ENCODE results near the gene TPRG1L.

The TPRG1L gene

GRCh38 chr1:3669971-3670431, 45.2 kb downstream of the TPRG1L start:
- no peak overlapping the region for H4K8ac ChIP-seq (ENCODE audit: low read length)
- H2BK15ac ChIP-seq (ENCODE audit: low read depth, poor library complexity, severe bottlenecking): no peak overlapping the region
- no peak overlapping the region for H3K4ac ChIP-seq (ENCODE audit: low read depth in 1 of 2, low read length in 2 of 2)
- no peak overlapping the region for H3K9ac ChIP-seq (ENCODE audit: low read length)
- no peaks in the 10 kb centered on the region for H3K79me1 ChIP-seq (replicated peaks; ENCODE audit: low read length, poor library complexity, severe bottlenecking)
- H3K14ac ChIP-seq (ENCODE audit: low read length in 2 of 2): no peak overlapping the region
- no peak overlapping the region for H3K18ac ChIP-seq (ENCODE audit: low read depth in 1 of 2, low read length in 2 of 2)
- no peak overlapping the region for H3K23ac ChIP-seq (ENCODE audit: low read length in 2 of 2)
- H3K36me3 ChIP-seq (ENCODE audit: control insufficient read depth in 1 of 2, insufficient read depth in 2 of 2, low read depth in 1 of 2, low read length in 2 of 2): no peaks in the 10 kb centered on the region
- no peak overlapping the region for H2BK12ac ChIP-seq (ENCODE audit: low read length in 2 of 2)
- no peak overlapping the region for H3K27ac ChIP-seq (ENCODE audit: low read length, poor library complexity, severe bottlenecking)
- H2AK5ac ChIP-seq (ENCODE audit: low read length, severe bottlenecking): no peak overlapping the region
- no peak overlapping the region for H3K4me3 ChIP-seq (ENCODE audit: insufficient read depth in 1 of 2, low read depth in 1 of 2, low read length in 2 of 2)
- no peak overlapping the region for H2AFZ ChIP-seq (ENCODE audit: low read depth, low read length)
- H4K91ac ChIP-seq (ENCODE audit: low read length): no peak overlapping the region
- no peak overlapping the region for H3K4me2 ChIP-seq (ENCODE audit: low read length, poor library complexity, severe bottlenecking)
- WGBS: 77% methylated on average over 9 of the region's 9 CpGs
- DNase-seq: no peak
- no peaks in the 10 kb centered on the region for H3K9me3 ChIP-seq (ENCODE audit: control insufficient read depth, low read length)
- peaks cover 39% of the 10 kb centered on the region for H3K4me1 ChIP-seq (ENCODE audit: control insufficient read depth, insufficient read depth, low read depth, low read length)
- no peak overlapping the region for H2BK120ac ChIP-seq (ENCODE audit: low read depth, low read length)
- no peak overlapping the region for H2BK5ac ChIP-seq (ENCODE audit: low read depth, low read length, poor library complexity, severe bottlenecking)
- peaks cover 32 to 66% of the 10 kb centered on the region in 2 experiments for H3K27me3 ChIP-seq (ENCODE audit: control insufficient read depth in 1 of 2, insufficient read depth in 1 of 2, low read length in 2 of 2)

GRCh38 chr1:3670823-3671265, 46.0 kb downstream of the TPRG1L start:
- Histone ChIP-seq H3K36me3 (ENCODE audit: control insufficient read depth in 1 of 2, insufficient read depth in 2 of 2, low read depth in 1 of 2, low read length in 2 of 2) (no peaks in the 10 kb centered on the region), H2BK120ac (ENCODE audit: low read depth, low read length) (no peak overlapping the region), H4K8ac (ENCODE audit: low read length) (no peak overlapping the region), H3K9me3 (ENCODE audit: control insufficient read depth, low read length) (no peaks in the 10 kb centered on the region), H3K79me1 (replicated peaks; ENCODE audit: low read length, poor library complexity, severe bottlenecking) (no peaks in the 10 kb centered on the region), H3K14ac (ENCODE audit: low read length in 2 of 2) (no peak overlapping the region), H2BK15ac (ENCODE audit: low read depth, poor library complexity, severe bottlenecking) (no peak overlapping the region), H2AK5ac (ENCODE audit: low read length, severe bottlenecking) (no peak overlapping the region), H3K27me3 (ENCODE audit: control insufficient read depth in 1 of 2, insufficient read depth in 1 of 2, low read length in 2 of 2) (peaks cover 37 to 70% of the 10 kb centered on the region in 2 experiments), H3K4ac (ENCODE audit: low read depth in 1 of 2, low read length in 2 of 2) (no peak overlapping the region), H3K23ac (ENCODE audit: low read length in 2 of 2) (no peak overlapping the region), H2BK12ac (ENCODE audit: low read length in 2 of 2) (no peak overlapping the region), H2BK5ac (ENCODE audit: low read depth, low read length, poor library complexity, severe bottlenecking) (no peak overlapping the region), H3K27ac (ENCODE audit: low read length, poor library complexity, severe bottlenecking) (no peak overlapping the region), H2AFZ (ENCODE audit: low read depth, low read length) (no peak overlapping the region), H3K4me1 (ENCODE audit: control insufficient read depth, insufficient read depth, low read depth, low read length) (peaks cover 39% of the 10 kb centered on the region), H4K91ac (ENCODE audit: low read length) (no peak overlapping the region), H3K18ac (ENCODE audit: low read depth in 1 of 2, low read length in 2 of 2) (no peak overlapping the region), H3K4me3 (ENCODE audit: insufficient read depth in 1 of 2, low read depth in 1 of 2, low read length in 2 of 2) (no peak overlapping the region), H3K9ac (ENCODE audit: low read length) (no peak overlapping the region), H3K4me2 (ENCODE audit: low read length, poor library complexity, severe bottlenecking) (no peak overlapping the region)
- DNase-seq: no peak
- 88% methylated on average over 15 of the region's 15 CpGs for WGBS

- H3K9ac ChIP-seq (ENCODE audit: low read length): no peak overlapping the region
- H2AK5ac ChIP-seq (ENCODE audit: low read length, severe bottlenecking): no peak overlapping the region
- H3K4me3 ChIP-seq (ENCODE audit: insufficient read depth in 1 of 2, low read depth in 1 of 2, low read length in 2 of 2): no peak overlapping the region
- DNase-seq: no peak
- peaks cover 39% of the 10 kb centered on the region for H3K4me1 ChIP-seq (ENCODE audit: control insufficient read depth, insufficient read depth, low read depth, low read length)
- H2AFZ ChIP-seq (ENCODE audit: low read depth, low read length): no peak overlapping the region
- H3K36me3 ChIP-seq (ENCODE audit: control insufficient read depth in 1 of 2, insufficient read depth in 2 of 2, low read depth in 1 of 2, low read length in 2 of 2): no peaks in the 10 kb centered on the region
- H2BK15ac ChIP-seq (ENCODE audit: low read depth, poor library complexity, severe bottlenecking): no peak overlapping the region
- no peaks in the 10 kb centered on the region for H3K79me1 ChIP-seq (replicated peaks; ENCODE audit: low read length, poor library complexity, severe bottlenecking)
- no peak overlapping the region for H3K14ac ChIP-seq (ENCODE audit: low read length in 2 of 2)
- no peak overlapping the region for H3K23ac ChIP-seq (ENCODE audit: low read length in 2 of 2)
- H3K18ac ChIP-seq (ENCODE audit: low read depth in 1 of 2, low read length in 2 of 2): no peak overlapping the region
- no peak overlapping the region for H3K4ac ChIP-seq (ENCODE audit: low read depth in 1 of 2, low read length in 2 of 2)
- 67% methylated on average over 29 of the region's 29 CpGs for WGBS
- H3K27ac ChIP-seq (ENCODE audit: low read length, poor library complexity, severe bottlenecking): no peak overlapping the region
- H4K8ac ChIP-seq (ENCODE audit: low read length): no peak overlapping the region
- H2BK12ac ChIP-seq (ENCODE audit: low read length in 2 of 2): no peak overlapping the region
- peak overlapping the region; percentile 31 for H3K4me2 ChIP-seq (ENCODE audit: low read length, poor library complexity, severe bottlenecking)
- peaks cover 42 to 73% of the 10 kb centered on the region in 2 experiments for H3K27me3 ChIP-seq (ENCODE audit: control insufficient read depth in 1 of 2, insufficient read depth in 1 of 2, low read length in 2 of 2)
- no peak overlapping the region for H4K91ac ChIP-seq (ENCODE audit: low read length)
- no peak overlapping the region for H2BK120ac ChIP-seq (ENCODE audit: low read depth, low read length)
- H3K9me3 ChIP-seq (ENCODE audit: control insufficient read depth, low read length): no peaks in the 10 kb centered on the region
- H2BK5ac ChIP-seq (ENCODE audit: low read depth, low read length, poor library complexity, severe bottlenecking): no peak overlapping the region
These were observed 46.8 kb downstream of the TPRG1L start for GRCh38 chr1:3671371-3672180.

GRCh38 chr1:3672231-3672970, 47.6 kb downstream of the TPRG1L start:
- no peak overlapping the region for H3K18ac ChIP-seq (ENCODE audit: low read depth in 1 of 2, low read length in 2 of 2)
- H3K4ac ChIP-seq (ENCODE audit: low read depth in 1 of 2, low read length in 2 of 2): no peak overlapping the region
- peaks cover 43% of the 10 kb centered on the region for H3K4me1 ChIP-seq (ENCODE audit: control insufficient read depth, insufficient read depth, low read depth, low read length)
- WGBS: 84% methylated on average over 20 of the region's 21 CpGs
- no peak for DNase-seq
- no peak overlapping the region for H2BK12ac ChIP-seq (ENCODE audit: low read length in 2 of 2)
- H3K4me2 ChIP-seq (ENCODE audit: low read length, poor library complexity, severe bottlenecking): no peak overlapping the region
- H3K27ac ChIP-seq (ENCODE audit: low read length, poor library complexity, severe bottlenecking): no peak overlapping the region
- no peak overlapping the region for H4K91ac ChIP-seq (ENCODE audit: low read length)
- H3K23ac ChIP-seq (ENCODE audit: low read length in 2 of 2): no peak overlapping the region
- no peak overlapping the region for H3K4me3 ChIP-seq (ENCODE audit: insufficient read depth in 1 of 2, low read depth in 1 of 2, low read length in 2 of 2)
- H3K27me3 ChIP-seq (ENCODE audit: control insufficient read depth in 1 of 2, insufficient read depth in 1 of 2, low read length in 2 of 2): peaks cover 42 to 72% of the 10 kb centered on the region in 2 experiments
- H3K9me3 ChIP-seq (ENCODE audit: control insufficient read depth, low read length): no peaks in the 10 kb centered on the region
- no peak overlapping the region for H2AFZ ChIP-seq (ENCODE audit: low read depth, low read length)
- H3K36me3 ChIP-seq (ENCODE audit: control insufficient read depth in 1 of 2, insufficient read depth in 2 of 2, low read depth in 1 of 2, low read length in 2 of 2): no peaks in the 10 kb centered on the region
- H3K14ac ChIP-seq (ENCODE audit: low read length in 2 of 2): no peak overlapping the region
- no peak overlapping the region for H2BK120ac ChIP-seq (ENCODE audit: low read depth, low read length)
- no peak overlapping the region for H2BK5ac ChIP-seq (ENCODE audit: low read depth, low read length, poor library complexity, severe bottlenecking)
- H2AK5ac ChIP-seq (ENCODE audit: low read length, severe bottlenecking): no peak overlapping the region
- no peak overlapping the region for H2BK15ac ChIP-seq (ENCODE audit: low read depth, poor library complexity, severe bottlenecking)
- no peak overlapping the region for H4K8ac ChIP-seq (ENCODE audit: low read length)
- no peak overlapping the region for H3K9ac ChIP-seq (ENCODE audit: low read length)
- H3K79me1 ChIP-seq (replicated peaks; ENCODE audit: low read length, poor library complexity, severe bottlenecking): no peaks in the 10 kb centered on the region

Measured in mesenchymal stem cell (in vitro differentiated cells and primary cell).